ENCODE data around the gene AAMDC.

- TF ChIP-seq ZBTB7A (IDR thresholded peaks at IDR 0.05; ENCODE audit: low read depth) (no peak), USF1 (IDR thresholded peaks at IDR 0.05) (no peak), MAX (IDR thresholded peaks at IDR 0.05) (no peak)
These were observed 88.3 kb downstream of the AAMDC start for GRCh38 chr11:77909277-77909676.
